SKM-1 treated with dmso at 0.1 percent for 144 hours (cell line): Measurements from ENCODE around the gene KRTAP17-1.
"Not testable (repeated sequence)": the region's sequence is repeated elsewhere in the genome, so short reads cannot be mapped to it uniquely, and the experiment has no call there.

Source experiments
- DNase-seq: peaks from one replicate; lab custom pipeline; 2025; ENCODE audit not compliant: unreplicated experiment; lab: John Stamatoyannopoulos, UW

KRTAP17-1 gene

GRCh38 chr17:41307647-41308046, 7.9 kb downstream of the KRTAP17-1 start:
- no peak for DNase-seq

GRCh38 chr17:41304091-41304490, 11.4 kb downstream of the KRTAP17-1 start:
- no peak for DNase-seq

GRCh38 chr17:41302981-41303380, 12.5 kb downstream of the KRTAP17-1 start:
- DNase-seq: no peak

DNA sequence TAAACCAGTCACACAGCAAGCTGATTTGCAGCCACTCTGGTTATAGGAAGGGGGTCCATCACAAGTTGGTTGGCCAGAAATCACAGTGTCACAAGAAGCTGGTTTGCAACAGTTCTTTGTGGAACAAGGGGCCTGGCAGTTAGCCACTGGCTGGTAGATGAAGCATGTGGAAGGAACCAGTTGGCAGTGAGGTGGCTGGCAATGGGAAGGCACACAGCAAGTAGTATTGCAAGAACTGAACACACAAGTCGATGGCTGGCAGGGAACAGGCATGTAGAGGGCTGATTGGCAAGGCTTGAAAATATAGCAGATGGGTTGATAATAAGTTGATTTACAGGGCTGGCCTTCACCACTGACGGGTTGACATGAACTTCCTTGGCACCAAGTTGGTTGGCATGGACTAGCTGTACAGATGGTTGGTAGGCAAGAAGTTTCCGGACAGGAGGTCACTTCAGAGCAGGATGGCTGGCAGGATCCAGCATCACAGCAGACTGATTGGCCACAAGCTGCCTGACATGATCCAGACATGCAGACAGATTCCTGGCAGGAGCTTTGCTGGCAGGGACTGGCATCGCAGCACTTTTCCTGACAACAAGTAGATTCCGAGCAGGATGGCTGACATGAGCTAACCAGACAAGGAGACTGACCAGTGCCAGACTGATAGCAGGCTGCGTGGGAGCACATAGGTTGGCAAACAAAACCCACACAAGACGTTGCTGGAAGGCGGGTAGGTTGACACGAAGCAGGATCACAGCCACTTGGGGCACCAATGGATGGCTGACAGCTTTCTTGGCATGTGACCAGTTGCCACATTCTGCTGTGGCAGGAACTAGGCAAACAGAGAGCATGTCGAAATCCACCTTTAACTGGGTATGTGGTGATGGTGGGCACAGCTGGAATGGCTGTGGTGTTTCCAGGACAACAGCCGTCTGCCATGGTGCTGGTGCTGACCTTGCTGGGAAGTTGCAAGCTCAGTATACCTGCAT, 13.3 kb downstream of the KRTAP17-1 start, which contains the start of gene KRTAP29-1:
KRTAP29-1 (minus strand) TSS at position 936 of the 986 bp plus-strand sequence; CDS start at position 936, 0 bp downstream.
- DNase-seq: no peak

- no peak for DNase-seq
Measured at GRCh38 chr17:41301204-41301790, 14.2 kb downstream of the KRTAP17-1 start.

DNA sequence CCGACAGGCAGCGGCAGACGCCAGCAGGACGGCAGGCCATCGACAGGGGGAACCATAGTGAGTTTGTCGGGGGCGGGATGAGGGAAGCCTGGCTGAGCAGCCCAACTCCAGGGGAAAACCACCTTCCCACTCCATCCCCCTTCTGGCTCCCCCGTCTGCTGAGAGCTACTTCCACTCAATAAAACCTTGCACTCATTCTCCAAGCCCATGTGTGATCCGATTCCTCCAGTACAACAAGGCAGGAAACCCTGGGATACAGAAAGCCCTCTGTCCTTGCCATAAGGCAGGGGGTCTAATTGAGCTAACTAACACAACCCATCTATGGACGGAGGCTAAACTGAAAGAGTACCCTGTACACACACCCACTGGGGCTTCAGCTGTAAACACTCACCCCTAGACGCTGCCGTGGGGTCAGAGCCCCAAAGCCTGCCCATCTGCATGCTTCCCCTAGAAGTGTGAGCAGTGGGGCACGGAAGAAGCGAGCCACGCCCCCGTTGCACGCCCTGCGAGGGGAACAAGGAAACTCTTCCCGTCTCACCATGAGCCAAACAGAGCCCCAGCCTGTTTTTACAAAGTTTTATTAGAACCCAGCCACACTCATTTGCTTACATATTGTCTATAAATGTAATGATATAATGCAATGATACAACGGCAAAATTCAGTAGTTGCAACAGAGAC, 16.9 kb downstream of the KRTAP17-1 start:
- DNase-seq: no peak

DNA sequence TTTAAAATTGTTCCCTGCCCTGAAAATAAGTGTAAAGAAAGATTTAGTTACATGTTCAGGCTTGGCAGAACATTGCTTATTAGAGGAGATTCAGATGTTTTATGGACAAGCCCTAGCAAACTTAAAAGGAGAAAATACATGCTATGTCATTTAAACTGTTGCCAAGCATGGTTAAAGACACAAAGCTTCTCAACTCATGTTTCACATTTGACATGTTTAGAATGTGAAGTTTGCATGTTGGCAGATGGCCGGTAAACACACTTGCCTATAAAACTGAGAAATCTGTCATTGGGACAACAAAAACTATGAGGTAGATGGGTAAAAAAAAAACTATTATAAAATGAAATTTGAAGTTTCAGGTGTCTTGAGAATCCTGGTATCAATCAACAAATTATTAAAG, 18.7 kb downstream of the KRTAP17-1 start:
- DNase-seq: no peak

GRCh38 chr17:41294016-41294415, 21.5 kb downstream of the KRTAP17-1 start:
- no peak for DNase-seq

- no peak for DNase-seq
Measured at GRCh38 chr17:41287050-41287449, 28.5 kb downstream of the KRTAP17-1 start.

DNA sequence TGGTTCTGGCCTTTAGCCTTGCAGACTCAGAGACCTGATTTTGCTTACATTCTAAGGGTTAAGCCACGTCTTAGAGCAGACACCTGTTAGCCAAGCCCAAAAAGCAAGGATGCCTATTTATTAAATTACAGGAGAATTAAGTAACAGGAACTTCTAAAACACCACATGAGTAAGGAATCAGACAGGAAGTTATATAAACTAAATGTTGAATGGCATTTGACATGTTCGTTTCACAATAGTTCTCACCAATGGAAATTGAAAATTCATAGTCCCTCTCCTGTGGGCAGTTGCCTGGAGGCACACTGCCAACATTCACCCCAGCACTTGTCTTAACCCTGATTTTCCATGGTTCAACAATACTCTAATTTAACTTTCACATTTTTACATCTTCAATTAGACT, 31.0 kb downstream of the KRTAP17-1 start:
- DNase-seq: no peak

GRCh38 chr17:41284043-41284442, 31.5 kb downstream of the KRTAP17-1 start:
- DNase-seq: no peak

DNA sequence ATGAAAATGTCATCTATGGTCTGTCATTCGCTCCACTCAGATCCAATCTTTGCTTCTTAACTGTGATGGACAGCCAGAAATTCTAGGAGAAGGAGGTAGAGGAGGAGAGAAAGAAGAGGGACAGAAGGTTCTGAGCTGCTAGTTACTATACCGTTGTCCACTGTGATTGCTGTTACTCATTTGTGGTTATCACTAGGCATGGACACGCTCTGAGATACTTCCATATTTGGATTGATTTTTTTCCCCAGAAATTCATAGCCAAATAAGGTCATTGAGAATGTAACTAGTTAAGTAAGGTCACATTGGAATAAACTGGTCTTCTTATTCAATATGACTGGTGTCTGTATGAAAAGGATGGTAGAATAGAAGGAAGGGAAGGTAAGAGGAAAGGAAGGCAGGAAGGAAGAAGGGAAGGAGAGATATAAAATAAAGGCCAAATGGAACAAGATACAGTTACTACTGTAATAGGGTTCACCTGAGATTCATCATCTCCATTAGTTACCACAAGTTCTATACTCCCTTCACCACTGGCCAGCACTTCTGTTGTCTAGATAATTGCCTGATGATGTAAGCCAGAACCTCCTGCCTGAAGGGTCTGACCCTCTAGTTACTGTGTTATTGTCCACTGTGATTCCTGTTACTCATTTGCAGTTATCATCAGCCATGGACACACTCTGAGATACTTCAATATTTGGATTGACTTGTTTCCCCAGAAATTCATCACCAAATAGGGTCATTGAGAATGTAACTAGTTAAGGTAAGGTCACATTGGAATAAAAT, 37.1 kb downstream of the KRTAP17-1 start:
- DNase-seq: no peak

- not testable (repeated sequence) for DNase-seq
Measured at GRCh38 chr17:41275648-41276190, 39.8 kb downstream of the KRTAP17-1 start, which contains the start of gene KRTAP9-7. Gene KRTAP9-7 (plus strand): TSS chr17:41275698. CDS start chr17:41275698, 0 bp downstream.

DNA sequence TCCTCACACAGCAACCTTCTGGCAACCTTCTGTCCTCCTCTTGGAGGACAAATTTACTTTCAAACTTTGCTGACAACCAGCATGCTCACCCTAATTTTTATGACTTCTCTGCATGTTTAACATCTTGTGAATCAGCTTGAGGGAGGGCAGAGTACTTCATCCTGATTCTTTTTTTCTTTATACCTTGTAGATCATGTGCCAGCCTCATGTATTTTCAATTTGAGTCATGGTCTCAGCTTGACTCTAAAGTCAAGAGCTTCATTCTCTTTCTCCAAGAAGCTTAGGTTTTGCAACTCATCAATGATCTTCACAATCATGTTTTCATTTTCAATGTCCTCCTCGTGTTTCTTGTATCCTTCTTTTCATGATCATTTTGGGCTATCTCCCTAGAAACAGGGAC, 43.7 kb downstream of the KRTAP17-1 start:
- DNase-seq: no peak

DNA sequence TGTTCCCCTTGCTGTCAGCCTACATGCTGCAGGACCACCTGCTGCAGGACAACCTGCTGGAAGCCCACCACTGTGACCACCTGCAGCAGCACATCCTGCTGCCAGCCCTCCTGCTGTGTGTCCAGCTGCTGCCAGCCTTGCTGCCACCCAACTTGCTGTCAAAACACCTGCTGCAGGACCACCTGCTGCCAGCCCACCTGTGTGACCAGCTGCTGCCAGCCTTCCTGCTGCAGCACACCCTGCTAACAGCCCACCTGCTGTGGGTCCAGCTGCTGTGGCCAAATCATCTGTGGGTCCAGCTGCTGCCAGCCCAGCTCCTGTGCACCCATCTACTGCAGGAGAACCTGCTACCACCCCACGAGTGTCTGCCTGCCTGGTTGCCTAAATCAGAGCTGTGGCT, 44.2 kb downstream of the KRTAP17-1 start:
- DNase-seq: not testable (repeated sequence)

DNA sequence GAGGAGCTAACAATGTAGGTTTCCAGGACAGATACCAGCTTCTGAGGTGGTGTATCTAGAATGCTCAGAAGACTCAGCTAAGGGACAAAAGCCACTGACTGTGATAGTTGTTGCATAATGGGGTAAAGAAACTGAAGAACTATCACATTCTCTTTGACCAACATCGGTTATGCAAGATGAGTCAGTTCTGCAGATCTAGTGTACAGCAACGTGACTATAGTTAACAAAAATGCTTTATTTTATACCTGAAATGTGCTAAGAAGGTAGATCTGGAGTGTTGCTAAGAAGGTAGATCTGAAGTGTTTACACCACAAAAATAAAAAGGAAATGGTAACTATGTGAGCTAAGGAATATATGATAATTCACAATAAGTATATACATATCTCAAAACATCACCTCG, 47.8 kb downstream of the KRTAP17-1 start:
- no peak for DNase-seq

DNA sequence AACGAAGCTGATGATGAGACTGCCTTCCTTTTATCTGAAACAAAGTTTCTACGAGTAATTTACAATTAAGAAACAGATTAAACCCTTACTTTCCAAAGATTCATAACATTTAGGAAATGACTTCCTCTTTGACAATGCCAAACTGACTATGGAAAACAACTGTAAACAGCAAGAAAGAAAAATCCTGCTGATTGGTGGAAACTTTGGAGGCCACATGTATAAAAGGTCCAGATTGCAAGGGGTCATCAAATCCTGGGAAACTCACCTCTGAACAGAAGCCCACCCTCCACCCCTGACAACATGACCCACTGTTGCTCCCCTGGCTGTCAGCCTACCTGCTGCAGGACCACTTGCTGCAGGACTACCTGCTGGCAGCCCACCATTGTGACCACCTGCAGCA, 50.4 kb downstream of the KRTAP17-1 start, which contains the start of gene KRTAP9-6:
KRTAP9-6 (plus strand) TSS at position 301 of the 400 bp plus-strand sequence; CDS start at position 301, 0 bp downstream.
- no peak for DNase-seq
